HL-60 (cell line): Measurements from ENCODE around the gene PTPRN2.

Experiments used
- CTCF ChIP-seq: IDR thresholded peaks from one replicate; pipeline ENCODE4 v1.5.1; 2011; ENCODE audit warnings: low read length, control low read depth, inconsistent platforms; ENCODE audit not compliant: insufficient read depth
- GABPA ChIP-seq: IDR thresholded peaks from 2 replicates; pipeline ENCODE4 v1.6.1; 2012; ENCODE audit warnings: low read depth
- POLR2AphosphoS5 ChIP-seq: IDR thresholded peaks from 2 replicates; pipeline ENCODE4 v1.6.1; 2012; ENCODE audit warnings: low read depth

- TF ChIP-seq POLR2AphosphoS5 (no peak), CTCF (no peak), GABPA (no peak)
These were observed 1009.8 kb downstream of the PTPRN2 start for GRCh38 chr7:157577796-157578339.
